Hippocampal formation (tissue), 2 donors: ENCODE results near the gene CMSS1.

Source experiments
- DNase-seq, 2 donors: peaks; one replicate each; lab custom pipeline; 2025; lab: John Stamatoyannopoulos, UW

The CMSS1 gene

GRCh38 chr3:99874237-99875002 lies 56.8 kb downstream of the CMSS1 start:
- no peak for DNase-seq

GRCh38 chr3:99875581-99875928 lies 57.9 kb downstream of the CMSS1 start:
- no peak for DNase-seq

GRCh38 chr3:99875929-99876841 lies 58.5 kb downstream of the CMSS1 start:
- peak; percentile 46 to 59 for DNase-seq

- no peak for DNase-seq
Observed at GRCh38 chr3:99877031-99877579, 59.4 kb downstream of the CMSS1 start.

GRCh38 chr3:99878005-99878404 lies 60.3 kb downstream of the CMSS1 start:
- DNase-seq: no peak

- no peak for DNase-seq
Observed at GRCh38 chr3:99879275-99879674, 61.6 kb downstream of the CMSS1 start.

GRCh38 chr3:99881121-99881524 lies 63.5 kb downstream of the CMSS1 start:
- no peak for DNase-seq

- DNase-seq: no peak
Observed at GRCh38 chr3:99882436-99883137, 64.9 kb downstream of the CMSS1 start.

- no peak for DNase-seq
Observed at GRCh38 chr3:99883138-99883461, 65.4 kb downstream of the CMSS1 start.

GRCh38 chr3:99883693-99884092 lies 66.0 kb downstream of the CMSS1 start:
- DNase-seq: no peak

- no peak for DNase-seq
Observed at GRCh38 chr3:99884484-99884883, 66.8 kb downstream of the CMSS1 start.

- no peak for DNase-seq
Observed at GRCh38 chr3:99885085-99885484, 67.4 kb downstream of the CMSS1 start.

GRCh38 chr3:99885851-99886250 lies 68.2 kb downstream of the CMSS1 start:
- no peak for DNase-seq

- DNase-seq: no peak
Observed at GRCh38 chr3:99891610-99892285, 74.1 kb downstream of the CMSS1 start.

GRCh38 chr3:99892332-99892731 lies 74.7 kb downstream of the CMSS1 start:
- no peak for DNase-seq

GRCh38 chr3:99895131-99895696 lies 77.6 kb downstream of the CMSS1 start:
- no peak for DNase-seq

- DNase-seq: no peak
Observed at GRCh38 chr3:99895703-99896441, 78.2 kb downstream of the CMSS1 start.

- no peak for DNase-seq
Observed at GRCh38 chr3:99896482-99896881, 78.8 kb downstream of the CMSS1 start.

GRCh38 chr3:99899603-99900002 lies 81.9 kb downstream of the CMSS1 start:
- no peak for DNase-seq

GRCh38 chr3:99900248-99900647 lies 82.6 kb downstream of the CMSS1 start:
- DNase-seq: no peak
